Measurements from ENCODE around the gene PTPRN2.

PTPRN2 gene

DNA sequence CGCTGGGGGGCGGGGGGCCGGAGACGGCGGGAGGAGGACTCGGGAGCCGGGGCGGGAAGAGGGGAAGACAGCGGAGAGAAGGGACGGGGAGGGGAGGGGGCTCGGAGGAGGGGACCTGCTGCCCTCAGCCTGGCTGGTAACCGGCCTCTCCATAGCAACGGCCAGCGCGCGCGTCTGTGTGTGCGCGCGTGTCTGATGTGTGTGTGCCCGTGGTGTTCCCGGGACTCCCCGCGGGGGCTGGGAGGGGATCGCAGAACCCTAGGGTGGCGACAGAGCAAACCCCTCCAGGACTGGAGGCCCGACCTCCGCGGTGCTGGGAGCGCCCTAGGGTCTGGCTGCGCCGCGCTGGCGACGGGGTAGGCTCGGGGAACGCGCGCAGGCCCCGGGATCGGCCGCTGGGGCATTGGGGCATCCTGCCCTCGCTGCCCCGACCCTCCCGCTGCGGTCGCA is 894.5 kb downstream of the PTPRN2 start:
- H3K4me3 ChIP-seq (ENCODE audit: low read depth, low read length), result no peak overlapping the region
- TF ChIP-seq, protein P1, sequence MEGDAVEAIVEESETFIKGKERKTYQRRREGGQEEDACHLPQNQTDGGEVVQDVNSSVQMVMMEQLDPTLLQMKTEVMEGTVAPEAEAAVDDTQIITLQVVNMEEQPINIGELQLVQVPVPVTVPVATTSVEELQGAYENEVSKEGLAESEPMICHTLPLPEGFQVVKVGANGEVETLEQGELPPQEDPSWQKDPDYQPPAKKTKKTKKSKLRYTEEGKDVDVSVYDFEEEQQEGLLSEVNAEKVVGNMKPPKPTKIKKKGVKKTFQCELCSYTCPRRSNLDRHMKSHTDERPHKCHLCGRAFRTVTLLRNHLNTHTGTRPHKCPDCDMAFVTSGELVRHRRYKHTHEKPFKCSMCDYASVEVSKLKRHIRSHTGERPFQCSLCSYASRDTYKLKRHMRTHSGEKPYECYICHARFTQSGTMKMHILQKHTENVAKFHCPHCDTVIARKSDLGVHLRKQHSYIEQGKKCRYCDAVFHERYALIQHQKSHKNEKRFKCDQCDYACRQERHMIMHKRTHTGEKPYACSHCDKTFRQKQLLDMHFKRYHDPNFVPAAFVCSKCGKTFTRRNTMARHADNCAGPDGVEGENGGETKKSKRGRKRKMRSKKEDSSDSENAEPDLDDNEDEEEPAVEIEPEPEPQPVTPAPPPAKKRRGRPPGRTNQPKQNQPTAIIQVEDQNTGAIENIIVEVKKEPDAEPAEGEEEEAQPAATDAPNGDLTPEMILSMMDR (IDR thresholded peaks at IDR 0.05; ENCODE audit: borderline replicate concordance, insufficient read depth, low read depth, low read length), result no peak

DNA sequence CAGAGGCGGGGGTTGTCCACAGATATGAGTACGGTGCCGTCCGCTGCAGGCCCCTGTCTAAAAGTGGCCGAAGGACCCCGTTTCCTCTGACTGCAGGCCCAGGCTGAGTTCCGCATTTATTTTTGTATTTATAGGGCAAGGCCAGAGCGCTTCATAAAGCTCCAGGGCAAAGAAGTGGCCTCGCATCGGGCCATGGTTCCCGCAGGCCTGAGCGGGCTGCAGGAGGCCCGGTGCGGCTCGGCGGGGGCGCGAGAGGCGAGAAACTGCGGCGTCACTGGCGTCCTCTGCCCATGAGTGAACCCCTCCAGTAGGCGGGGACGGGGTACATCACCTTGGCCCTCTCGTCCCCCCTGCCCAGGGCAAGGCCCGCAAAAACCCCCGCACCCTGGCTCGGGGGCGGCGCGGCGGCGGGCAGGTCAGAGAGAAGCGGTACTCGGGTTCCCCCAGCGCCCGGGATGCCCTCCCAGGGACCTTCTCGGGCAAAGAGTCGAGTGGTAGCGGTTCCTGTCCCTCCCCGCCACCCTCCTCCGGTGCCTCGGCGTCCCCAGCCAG is 895.1 kb downstream of the PTPRN2 start:
- TF ChIP-seq, protein P1 (IDR thresholded peaks at IDR 0.05; ENCODE audit: borderline replicate concordance, insufficient read depth, low read depth, low read length), result no peak
- no peak overlapping the region for H3K4me3 ChIP-seq (ENCODE audit: low read depth, low read length)

DNA sequence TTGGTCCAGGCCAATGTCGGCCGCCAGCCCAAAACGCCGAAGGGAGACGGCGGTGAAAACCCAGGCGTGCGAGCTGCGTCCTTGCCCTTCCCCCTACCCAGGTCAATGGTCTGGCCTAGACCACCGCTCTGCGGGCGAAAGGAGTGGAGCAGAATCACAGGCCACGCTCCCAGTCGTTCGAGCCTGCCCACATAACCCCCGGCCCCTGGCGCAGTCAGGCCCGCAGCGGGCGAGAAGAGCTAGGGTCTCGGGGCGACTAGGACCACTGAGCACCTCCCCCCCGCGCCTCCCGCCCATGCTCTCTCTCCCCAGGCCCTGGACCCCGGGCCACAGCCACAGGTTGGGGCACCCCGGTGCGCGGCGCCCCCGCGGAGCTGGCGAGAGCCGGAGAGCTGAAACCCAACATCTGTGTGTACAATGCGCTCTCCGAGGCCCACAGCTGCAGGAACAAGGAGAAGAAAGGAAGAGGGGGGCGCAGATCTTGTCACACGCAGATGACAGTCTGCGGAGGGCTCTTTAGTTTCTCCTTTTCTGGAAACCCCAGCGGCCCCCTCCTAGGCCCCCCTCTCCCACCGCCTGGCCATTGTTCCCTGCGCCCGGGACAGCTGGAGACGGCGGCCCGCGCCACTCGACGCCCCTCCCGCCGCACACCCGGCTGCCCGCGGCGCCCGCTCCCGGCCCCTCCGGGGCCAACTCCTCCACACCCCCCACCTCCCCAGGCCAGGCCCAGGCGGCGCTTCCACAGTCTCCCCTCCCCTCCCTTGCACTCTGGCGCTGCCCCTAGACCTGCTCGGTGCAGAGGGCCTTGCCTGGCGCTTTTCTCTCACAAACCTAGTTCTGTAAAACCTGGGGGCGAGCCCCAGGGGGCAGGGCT is 895.8 kb downstream of the PTPRN2 start:
- H3K4me3 ChIP-seq (ENCODE audit: low read depth, low read length), result no peak overlapping the region

DNA sequence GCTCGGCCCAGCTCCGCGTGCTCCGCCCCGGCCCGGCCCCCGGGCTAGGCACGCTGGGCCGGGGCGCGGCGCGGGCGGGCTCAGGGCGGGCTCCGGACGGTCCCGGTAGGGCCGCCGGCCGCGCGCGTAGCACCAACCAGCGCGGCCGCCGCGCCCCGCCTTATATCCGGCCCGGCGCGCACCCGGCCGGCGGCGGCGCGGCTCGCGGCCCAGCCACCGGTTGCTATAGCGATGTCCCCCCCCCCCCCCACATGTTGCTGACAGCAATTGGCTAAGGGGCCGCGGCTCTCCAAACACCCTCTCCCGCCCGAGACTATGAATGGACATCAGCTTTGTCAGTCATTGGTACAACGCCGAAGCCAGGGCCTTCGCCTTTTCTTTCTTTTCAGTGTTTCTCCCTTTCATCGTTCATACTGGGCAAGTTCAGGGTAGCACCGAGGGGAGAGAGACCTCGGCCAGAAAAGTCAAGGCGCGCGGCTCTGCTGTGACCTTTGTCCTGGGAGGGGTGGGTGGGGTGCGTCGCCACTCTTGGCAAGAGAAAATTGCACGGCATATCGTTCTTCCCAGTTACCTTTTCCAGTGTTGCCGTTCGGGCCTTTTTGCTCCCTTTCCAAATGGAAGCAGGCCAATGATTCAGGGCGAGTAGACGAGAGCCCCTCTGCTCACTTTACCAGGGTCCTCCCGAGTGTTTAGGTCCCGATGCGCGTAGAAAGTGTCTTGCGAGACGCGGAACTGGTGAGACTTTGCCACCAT is 896.6 kb downstream of the PTPRN2 start:
- H3K4me3 ChIP-seq (ENCODE audit: low read depth, low read length), result no peak overlapping the region
- TF ChIP-seq, protein P1 (IDR thresholded peaks at IDR 0.05; ENCODE audit: borderline replicate concordance, insufficient read depth, low read depth, low read length), result no peak

More for the DNA sequence above, 895.8 kb downstream of the PTPRN2 start:
- TF ChIP-seq, protein P1 (IDR thresholded peaks at IDR 0.05; ENCODE audit: borderline replicate concordance, insufficient read depth, low read depth, low read length), result no peak

DNA sequence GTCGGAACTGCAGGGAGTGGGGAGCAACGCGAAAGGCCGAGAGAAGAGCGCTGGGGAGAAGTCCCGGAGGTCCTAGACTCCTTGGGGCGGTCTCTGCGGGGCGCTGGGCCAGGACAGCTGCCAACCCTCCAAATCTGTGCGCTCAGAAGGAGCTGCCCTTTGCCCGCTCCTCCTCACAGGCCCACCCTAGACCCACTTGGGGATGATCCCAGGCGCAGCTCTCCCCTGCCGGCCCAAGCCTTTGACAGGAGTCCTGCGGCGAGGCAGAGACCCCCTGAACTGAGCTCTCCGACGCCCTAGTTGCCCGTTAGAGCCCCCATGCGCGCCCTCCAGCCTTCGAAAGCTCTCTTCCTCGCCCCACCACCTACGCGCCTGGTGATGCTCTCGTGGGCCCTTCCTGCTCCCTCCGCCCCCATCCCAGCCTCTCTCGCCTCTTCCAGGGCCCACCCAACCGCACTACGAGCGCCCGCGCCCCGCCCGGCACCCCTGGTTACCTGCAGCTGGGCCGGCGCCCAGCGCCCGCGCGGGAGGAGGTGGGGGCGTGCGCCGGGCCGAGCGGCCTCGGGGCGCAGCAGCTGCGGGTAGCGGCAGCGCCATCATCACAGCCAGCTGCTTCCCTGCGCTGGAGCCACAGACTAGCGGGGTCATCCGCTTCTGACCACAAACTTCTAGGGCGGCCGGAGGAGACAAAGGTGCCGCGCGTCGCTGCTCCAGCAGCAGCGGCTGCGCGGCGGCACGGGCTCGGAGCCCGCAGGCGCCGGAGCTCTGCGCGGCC is 897.4 kb downstream of the PTPRN2 start:
- H3K4me3 ChIP-seq (ENCODE audit: low read depth, low read length), result no peak overlapping the region
- TF ChIP-seq, protein P1 (IDR thresholded peaks at IDR 0.05; ENCODE audit: borderline replicate concordance, insufficient read depth, low read depth, low read length), result no peak

DNA sequence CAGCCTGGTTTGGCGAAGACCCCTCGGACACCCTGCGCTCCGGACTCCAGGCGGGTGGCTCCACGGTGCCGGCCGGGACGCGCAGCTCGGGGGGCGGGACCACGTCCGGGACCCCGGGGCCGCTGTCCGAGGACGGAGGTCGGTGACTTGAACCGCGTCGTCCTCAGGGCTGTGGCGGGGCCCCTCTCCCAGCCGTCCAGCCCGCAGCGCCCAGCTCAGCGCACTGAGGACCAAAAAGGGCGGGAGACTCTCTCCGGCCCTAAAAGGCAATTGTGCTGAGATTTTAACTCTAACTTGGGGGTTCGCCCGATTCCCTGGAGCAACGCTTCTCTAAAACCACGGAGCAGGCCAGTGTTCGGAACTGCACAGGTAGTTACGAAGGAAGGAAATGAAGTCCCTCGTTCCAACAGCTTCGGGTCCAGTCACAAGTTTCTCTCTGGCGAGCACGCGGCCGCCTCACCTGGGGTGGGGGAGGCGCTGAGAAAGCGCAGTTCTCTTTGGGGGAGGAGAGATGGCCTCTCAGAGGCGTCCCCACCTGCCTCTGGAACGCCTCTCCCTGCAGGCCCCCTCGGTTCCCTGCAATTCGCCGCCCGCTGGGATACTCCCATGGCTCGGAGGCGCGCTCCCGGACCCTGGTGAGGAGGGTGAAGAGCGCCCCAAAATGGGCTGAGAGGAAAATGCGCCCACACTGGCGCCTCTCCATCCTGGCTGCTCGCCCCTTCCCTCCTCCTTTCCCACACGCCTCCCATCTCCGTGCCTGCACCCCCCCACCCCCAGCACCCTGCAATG is 898.2 kb downstream of the PTPRN2 start:
- no peak overlapping the region for H3K4me3 ChIP-seq (ENCODE audit: low read depth, low read length)

More for the DNA sequence above, 898.2 kb downstream of the PTPRN2 start:
- TF ChIP-seq, protein P1 (IDR thresholded peaks at IDR 0.05; ENCODE audit: borderline replicate concordance, insufficient read depth, low read depth, low read length), result no peak
